OCI-LY7 (cell line): ENCODE measurements around the gene ASIP. TPM values are rescaled to one million over a fixed set of nuclear protein-coding genes. Genes with fewer than 3 reads are reported as not detected.
"Not testable (repeated sequence)": the region's sequence is repeated elsewhere in the genome, so short reads cannot be mapped to it uniquely, and the experiment has no call there.

Experiments
- BruUV-seq: library from RNA; stranded (reverse); fragments of 400-500 nt; replicated peaks from 2 replicates; lab custom pipeline; 2021; lab: Mats Ljungman, UMichigan
- CTCF ChIA-PET: fragments of 300-600 bp; sonication (Branson Sonifier 250); formaldehyde crosslinking; loops from one replicate; lab custom pipeline; 2022; ENCODE audit warnings: antibody characterized with exemption; ENCODE audit not compliant: unreplicated experiment; lab: Charles Lee
- POLR2A ChIA-PET: fragments of 300-600 bp; sonication (Branson Sonifier 250); formaldehyde crosslinking; loops from one replicate; lab custom pipeline; 2022; ENCODE audit warnings: antibody characterized with exemption; lab: Charles Lee
- DNase-seq: peaks from one replicate; pipeline ENCODE4 v3.0.0-alpha.2; 2015; ENCODE audit warnings: low spot score
- H2AFZ ChIP-seq: fragments of 200-600 bp; sonication (generic), shearing (Covaris generic); 2 replicates; pipeline ENCODE4 v1.6.1; 2014; ENCODE audit warnings: mild to moderate bottlenecking, antibody characterized with exemption, low read length, moderate library complexity
- H3K27ac ChIP-seq: fragments of 200-600 bp; sonication (generic); 2 replicates; pipeline ENCODE4 v1.5.1; 2014; ENCODE audit warnings: mixed run types, low read depth, mild to moderate bottlenecking, moderate library complexity, low read length, inconsistent platforms; ENCODE audit not compliant: poor library complexity, severe bottlenecking
- H3K36me3 ChIP-seq: fragments of 200-600 bp; sonication (generic); 2 replicates; pipeline ENCODE4 v1.6.1; 2014; ENCODE audit warnings: mild to moderate bottlenecking, antibody characterized with exemption, low read length, moderate library complexity, mixed read lengths; ENCODE audit not compliant: insufficient read depth
- H3K4me1 ChIP-seq: fragments of 200-600 bp; sonication (generic); 2 replicates; pipeline ENCODE4 v1.5.1; 2014; ENCODE audit warnings: mild to moderate bottlenecking, low read length; ENCODE audit not compliant: insufficient read depth, poor library complexity, severe bottlenecking
- H3K4me2 ChIP-seq: fragments of 200-600 bp; sonication (generic); 2 replicates; pipeline ENCODE4 v1.6.1; 2014; ENCODE audit warnings: mild to moderate bottlenecking, low read length
- H3K4me3 ChIP-seq: fragments of 200-600 bp; sonication (generic); 2 replicates; pipeline ENCODE4 v1.5.1; 2014; ENCODE audit warnings: mild to moderate bottlenecking, low read depth, low read length; ENCODE audit not compliant: poor library complexity, severe bottlenecking
- H3K79me2 ChIP-seq: fragments of 200-600 bp; sonication (generic); 2 replicates; pipeline ENCODE4 v1.6.1; 2016; ENCODE audit warnings: low read depth, mild to moderate bottlenecking, low read length, moderate library complexity, mixed read lengths; ENCODE audit not compliant: insufficient read depth
- H3K9me2 ChIP-seq: fragments of 200-600 bp; sonication (generic); 2 replicates; pipeline ENCODE4 v1.6.1; 2016; ENCODE audit warnings: mild to moderate bottlenecking, low read length, mixed read lengths; ENCODE audit not compliant: insufficient read depth
- H3K9me3 ChIP-seq: fragments of 200-600 bp; sonication (generic); 2 replicates; pipeline ENCODE4 v1.6.1; 2014; ENCODE audit warnings: mild to moderate bottlenecking, mixed run types, low read length, mixed read lengths
- H4K20me1 ChIP-seq: fragments of 200-600 bp; sonication (generic); 2 replicates; pipeline ENCODE4 v1.6.1; 2014; ENCODE audit warnings: mild to moderate bottlenecking, antibody characterized with exemption, low read length, moderate library complexity, mixed read lengths; ENCODE audit not compliant: insufficient read depth
- EZH2phosphoT487 ChIP-seq: fragments of 200-600 bp; sonication (generic); IDR thresholded peaks from 2 replicates; pipeline ENCODE4 v1.6.1; 2018; ENCODE audit warnings: low read depth, borderline replicate concordance, mild to moderate bottlenecking, mixed run types, antibody characterized with exemption, low read length, moderate library complexity, mixed read lengths
- intact Hi-C: fragments of 100-400 bp; cut with micrococcal nuclease; formaldehyde crosslinking; loops from one replicate; pipeline ENCODE4 v1.10.0; 2022; ENCODE audit not compliant: unreplicated experiment
- total RNA-seq, 2 experiments: library from RNA; depleted of rRNA in 1 of 2; stranded (reverse); fragments of >200 nt in 1 of 2; shearing (Covaris generic) in 1 of 2; gene quantifications; 2 replicates each; pipeline ENCODE4 v1.2.3, GENCODE V29; 2014 to 2022
- TF ChIP-seq, protein P1 (sequence below): fragments of 200-600 bp; sonication (generic); conservative IDR thresholded peaks from 2 replicates; pipeline ENCODE4 v1.5.1; 2014; ENCODE audit warnings: mild to moderate bottlenecking, antibody characterized with exemption, low read length, moderate library complexity, mixed read lengths

Gene ASIP
- total RNA-seq, 2 experiments from 2014 or later, result 0.32 to 0.82 TPM

DNA sequence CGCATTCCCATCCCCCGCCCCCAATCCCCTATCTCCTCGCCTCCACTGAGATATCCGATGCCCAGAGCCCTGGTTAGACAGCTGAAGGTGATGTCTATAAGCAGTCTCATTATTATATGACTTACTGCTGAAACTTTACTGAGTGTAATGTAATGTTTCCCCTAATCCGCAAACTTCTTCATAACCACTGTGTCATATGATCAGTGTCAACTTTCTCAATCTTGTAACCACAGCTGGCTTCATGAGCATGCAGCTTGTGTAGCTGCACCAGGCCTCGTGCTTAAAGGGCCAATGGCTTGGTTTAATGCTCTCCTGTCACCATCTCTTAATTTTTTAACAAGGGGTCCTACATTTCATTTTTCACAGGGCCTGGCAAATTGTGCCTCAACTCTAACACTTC is 8.1 kb downstream of the ASIP start:
- no peak overlapping the region for H3K4me2 ChIP-seq
- H3K9me3 ChIP-seq, result no peaks in the 10 kb centered on the region
- no peak overlapping the region for H2AFZ ChIP-seq
- H3K4me1 ChIP-seq, result no peaks in the 10 kb centered on the region
- H3K79me2 ChIP-seq, result no peaks in the 10 kb centered on the region
- intact Hi-C loops, result no loop called here
- CTCF ChIA-PET, result no interaction called here
- H3K4me3 ChIP-seq, result no peak overlapping the region
- TF ChIP-seq, protein P1, sequence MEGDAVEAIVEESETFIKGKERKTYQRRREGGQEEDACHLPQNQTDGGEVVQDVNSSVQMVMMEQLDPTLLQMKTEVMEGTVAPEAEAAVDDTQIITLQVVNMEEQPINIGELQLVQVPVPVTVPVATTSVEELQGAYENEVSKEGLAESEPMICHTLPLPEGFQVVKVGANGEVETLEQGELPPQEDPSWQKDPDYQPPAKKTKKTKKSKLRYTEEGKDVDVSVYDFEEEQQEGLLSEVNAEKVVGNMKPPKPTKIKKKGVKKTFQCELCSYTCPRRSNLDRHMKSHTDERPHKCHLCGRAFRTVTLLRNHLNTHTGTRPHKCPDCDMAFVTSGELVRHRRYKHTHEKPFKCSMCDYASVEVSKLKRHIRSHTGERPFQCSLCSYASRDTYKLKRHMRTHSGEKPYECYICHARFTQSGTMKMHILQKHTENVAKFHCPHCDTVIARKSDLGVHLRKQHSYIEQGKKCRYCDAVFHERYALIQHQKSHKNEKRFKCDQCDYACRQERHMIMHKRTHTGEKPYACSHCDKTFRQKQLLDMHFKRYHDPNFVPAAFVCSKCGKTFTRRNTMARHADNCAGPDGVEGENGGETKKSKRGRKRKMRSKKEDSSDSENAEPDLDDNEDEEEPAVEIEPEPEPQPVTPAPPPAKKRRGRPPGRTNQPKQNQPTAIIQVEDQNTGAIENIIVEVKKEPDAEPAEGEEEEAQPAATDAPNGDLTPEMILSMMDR, result no peak
- no peak for TF ChIP-seq EZH2phosphoT487
- no peaks in the 10 kb centered on the region for H3K9me2 ChIP-seq
- BruUV-seq, result no TSS peak
- H3K36me3 ChIP-seq, result no peaks in the 10 kb centered on the region
- POLR2A ChIA-PET, result interaction anchor here (3.9 kb wide), 1 partner anchor 9 kb away, joined by 14 read pairs; no protein-coding TSS in a partner anchor
- no peaks in the 10 kb centered on the region for H4K20me1 ChIP-seq
- DNase-seq, result no peak
- H3K27ac ChIP-seq, result no peak overlapping the region

GRCh38 chr20:34250005-34250404 is 8.8 kb downstream of the ASIP start:
- DNase-seq, result no peak
- H4K20me1 ChIP-seq, result no peaks in the 10 kb centered on the region
- no peak overlapping the region for H2AFZ ChIP-seq
- BruUV-seq, result no TSS peak
- H3K9me2 ChIP-seq, result no peaks in the 10 kb centered on the region
- TF ChIP-seq EZH2phosphoT487, result no peak
- TF ChIP-seq, protein P1, result no peak
- no peaks in the 10 kb centered on the region for H3K36me3 ChIP-seq
- POLR2A ChIA-PET, result interaction anchor here (3.9 kb wide), 1 partner anchor 10 kb away, joined by 14 read pairs; no protein-coding TSS in a partner anchor
- H3K79me2 ChIP-seq, result no peaks in the 10 kb centered on the region
- H3K9me3 ChIP-seq, result no peaks in the 10 kb centered on the region
- no peak overlapping the region for H3K4me3 ChIP-seq
- H3K4me2 ChIP-seq, result no peak overlapping the region
- H3K27ac ChIP-seq, result no peak overlapping the region
- no peaks in the 10 kb centered on the region for H3K4me1 ChIP-seq
- CTCF ChIA-PET, result no interaction called here
- intact Hi-C loops, result no loop called here

GRCh38 chr20:34251619-34252018 is 10.4 kb downstream of the ASIP start:
- no peak overlapping the region for H3K4me2 ChIP-seq
- ChIA-PET CTCF (no interaction called here), POLR2A (interaction anchor here (3.9 kb wide), 1 partner anchor 12 kb away, joined by 14 read pairs; no protein-coding TSS in a partner anchor)
- BruUV-seq, result no TSS peak
- no peaks in the 10 kb centered on the region for H3K9me3 ChIP-seq
- no peaks in the 10 kb centered on the region for H3K9me2 ChIP-seq
- intact Hi-C loops, result no loop called here
- H3K4me1 ChIP-seq, result no peaks in the 10 kb centered on the region
- no peak overlapping the region for H3K27ac ChIP-seq
- TF ChIP-seq, protein P1, result no peak
- no peak for TF ChIP-seq EZH2phosphoT487
- no peak overlapping the region for H3K4me3 ChIP-seq
- no peaks in the 10 kb centered on the region for H3K36me3 ChIP-seq
- no peak overlapping the region for H2AFZ ChIP-seq
- no peak for DNase-seq
- H3K79me2 ChIP-seq, result no peaks in the 10 kb centered on the region
- H4K20me1 ChIP-seq, result no peaks in the 10 kb centered on the region

- POLR2A ChIA-PET, result interaction anchor here (0.7 kb wide), 1 partner anchor 229 kb away, joined by 3 read pairs; no protein-coding TSS in a partner anchor
- CTCF ChIA-PET, DNase-seq: not testable (repeated sequence)
These were observed 11.3 kb downstream of the ASIP start for GRCh38 chr20:34252431-34253086.

More at GRCh38 chr20:34252431-34253086, 11.3 kb downstream of the ASIP start:
- H3K27ac ChIP-seq, H3K9me3 ChIP-seq, H4K20me1 ChIP-seq, H3K36me3 ChIP-seq, H3K4me3 ChIP-seq, H3K4me2 ChIP-seq, BruUV-seq, H3K79me2 ChIP-seq, H3K4me1 ChIP-seq, H2AFZ ChIP-seq, intact Hi-C loops, H3K9me2 ChIP-seq: not testable (repeated sequence)
